NCI-H526 treated with DMSO at 0.1 percent for 48 hours (cell line): Measurements from ENCODE around the gene FBLN1.

Source experiments
- DNase-seq: peaks from one replicate; lab custom pipeline; 2025; lab: John Stamatoyannopoulos, UW

FBLN1 gene

GRCh38 chr22:45571089-45571488 lies 68.4 kb downstream of the FBLN1 start:
- DNase-seq, result no peak

- DNase-seq, result no peak
Measured at GRCh38 chr22:45572444-45572843, 69.8 kb downstream of the FBLN1 start.

GRCh38 chr22:45574069-45574703 lies 71.5 kb downstream of the FBLN1 start:
- DNase-seq, result no peak

GRCh38 chr22:45575173-45575572 lies 72.5 kb downstream of the FBLN1 start:
- DNase-seq, result no peak

GRCh38 chr22:45575607-45576272 lies 73.1 kb downstream of the FBLN1 start:
- DNase-seq, result no peak

GRCh38 chr22:45576273-45576625 lies 73.6 kb downstream of the FBLN1 start:
- DNase-seq, result no peak

GRCh38 chr22:45576730-45577464 lies 74.2 kb downstream of the FBLN1 start:
- DNase-seq, result no peak

GRCh38 chr22:45577746-45578523 lies 75.3 kb downstream of the FBLN1 start:
- DNase-seq, result peak; percentile 43

GRCh38 chr22:45578524-45579147 lies 76.0 kb downstream of the FBLN1 start:
- DNase-seq, result no peak

- DNase-seq, result no peak
Measured at GRCh38 chr22:45579306-45579705, 76.6 kb downstream of the FBLN1 start.

- no peak for DNase-seq
Measured at GRCh38 chr22:45579806-45580725, 77.4 kb downstream of the FBLN1 start.

GRCh38 chr22:45580726-45581381 lies 78.2 kb downstream of the FBLN1 start:
- no peak for DNase-seq

GRCh38 chr22:45581549-45582080 lies 78.9 kb downstream of the FBLN1 start:
- DNase-seq, result no peak

- DNase-seq, result no peak
Measured at GRCh38 chr22:45582236-45582954, 79.7 kb downstream of the FBLN1 start.

- DNase-seq, result no peak
Measured at GRCh38 chr22:45582955-45583320, 80.3 kb downstream of the FBLN1 start.

- DNase-seq, result no peak
Measured at GRCh38 chr22:45583504-45583903, 80.8 kb downstream of the FBLN1 start.

GRCh38 chr22:45584121-45584570 lies 81.5 kb downstream of the FBLN1 start:
- peak; percentile 80 for DNase-seq

- DNase-seq, result no peak
Measured at GRCh38 chr22:45584621-45585436, 82.1 kb downstream of the FBLN1 start.

- DNase-seq, result no peak
Measured at GRCh38 chr22:45585437-45585755, 82.7 kb downstream of the FBLN1 start.
